ENCODE results near the gene PGRMC1.

DNA sequence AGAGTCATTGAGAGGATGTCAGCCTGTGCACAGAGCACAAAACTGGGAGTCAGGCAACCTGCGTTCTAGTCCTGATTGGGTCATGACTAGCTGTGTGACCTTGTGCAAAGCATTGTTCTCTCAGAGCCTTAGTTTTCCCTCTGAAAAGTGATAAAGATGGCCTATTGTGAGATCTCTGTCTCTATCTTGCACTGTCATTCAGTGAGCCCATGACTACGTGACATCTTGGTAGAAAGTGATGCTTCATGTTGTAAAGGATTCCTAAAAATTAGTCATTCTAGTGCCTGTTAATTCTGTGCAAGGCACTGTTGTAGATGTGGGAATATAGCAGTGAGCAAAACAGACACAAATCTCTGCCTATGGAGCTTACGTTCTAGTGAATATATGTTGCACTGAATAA lies 2.5 kb downstream of the PGRMC1 start:
- TF ChIP-seq REPIN1 (tag by site-specific recombination; IDR thresholded peaks at IDR 0.05; ENCODE audit: low read depth): no peak
- TF ChIP-seq, protein P1, sequence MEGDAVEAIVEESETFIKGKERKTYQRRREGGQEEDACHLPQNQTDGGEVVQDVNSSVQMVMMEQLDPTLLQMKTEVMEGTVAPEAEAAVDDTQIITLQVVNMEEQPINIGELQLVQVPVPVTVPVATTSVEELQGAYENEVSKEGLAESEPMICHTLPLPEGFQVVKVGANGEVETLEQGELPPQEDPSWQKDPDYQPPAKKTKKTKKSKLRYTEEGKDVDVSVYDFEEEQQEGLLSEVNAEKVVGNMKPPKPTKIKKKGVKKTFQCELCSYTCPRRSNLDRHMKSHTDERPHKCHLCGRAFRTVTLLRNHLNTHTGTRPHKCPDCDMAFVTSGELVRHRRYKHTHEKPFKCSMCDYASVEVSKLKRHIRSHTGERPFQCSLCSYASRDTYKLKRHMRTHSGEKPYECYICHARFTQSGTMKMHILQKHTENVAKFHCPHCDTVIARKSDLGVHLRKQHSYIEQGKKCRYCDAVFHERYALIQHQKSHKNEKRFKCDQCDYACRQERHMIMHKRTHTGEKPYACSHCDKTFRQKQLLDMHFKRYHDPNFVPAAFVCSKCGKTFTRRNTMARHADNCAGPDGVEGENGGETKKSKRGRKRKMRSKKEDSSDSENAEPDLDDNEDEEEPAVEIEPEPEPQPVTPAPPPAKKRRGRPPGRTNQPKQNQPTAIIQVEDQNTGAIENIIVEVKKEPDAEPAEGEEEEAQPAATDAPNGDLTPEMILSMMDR (tag by site-specific recombination; IDR thresholded peaks at IDR 0.05): no peak
- TF ChIP-seq ZNF610 (tag by site-specific recombination; IDR thresholded peaks at IDR 0.05; ENCODE audit: borderline replicate concordance): no peak
- no peak for TF ChIP-seq ZNF132 (tag by site-specific recombination; IDR thresholded peaks at IDR 0.05; ENCODE audit: borderline replicate concordance)
- no peak for TF ChIP-seq YY1 (tag by site-specific recombination; IDR thresholded peaks at IDR 0.05)
- TF ChIP-seq, protein P2, sequence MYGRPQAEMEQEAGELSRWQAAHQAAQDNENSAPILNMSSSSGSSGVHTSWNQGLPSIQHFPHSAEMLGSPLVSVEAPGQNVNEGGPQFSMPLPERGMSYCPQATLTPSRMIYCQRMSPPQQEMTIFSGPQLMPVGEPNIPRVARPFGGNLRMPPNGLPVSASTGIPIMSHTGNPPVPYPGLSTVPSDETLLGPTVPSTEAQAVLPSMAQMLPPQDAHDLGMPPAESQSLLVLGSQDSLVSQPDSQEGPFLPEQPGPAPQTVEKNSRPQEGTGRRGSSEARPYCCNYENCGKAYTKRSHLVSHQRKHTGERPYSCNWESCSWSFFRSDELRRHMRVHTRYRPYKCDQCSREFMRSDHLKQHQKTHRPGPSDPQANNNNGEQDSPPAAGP (tag by site-specific recombination; IDR thresholded peaks at IDR 0.05): no peak
- no peak for TF ChIP-seq KLF1 (tag by site-specific recombination; IDR thresholded peaks at IDR 0.05)
- TF ChIP-seq, protein P3, sequence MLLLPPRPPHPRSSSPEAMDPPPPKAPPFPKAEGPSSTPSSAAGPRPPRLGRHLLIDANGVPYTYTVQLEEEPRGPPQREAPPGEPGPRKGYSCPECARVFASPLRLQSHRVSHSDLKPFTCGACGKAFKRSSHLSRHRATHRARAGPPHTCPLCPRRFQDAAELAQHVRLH (tag by site-specific recombination; IDR thresholded peaks at IDR 0.05): no peak
- TF ChIP-seq ZNF274 (IDR thresholded peaks at IDR 0.05; ENCODE audit: low read length): no peak
- TF ChIP-seq ZNF274 (tag by site-specific recombination; IDR thresholded peaks at IDR 0.05; ENCODE audit: borderline replicate concordance): no peak
- no peak for TF ChIP-seq ZBTB20 (tag by site-specific recombination; IDR thresholded peaks at IDR 0.05)
